H1 (cell line): ENCODE data around the gene CCDC102A.

Experiments
- CHD2 ChIP-seq: IDR thresholded peaks from 2 replicates; pipeline ENCODE4 v1.6.1; 2012; ENCODE audit warnings: low read length, improper control_type of control experiment
- EGR1 ChIP-seq: IDR thresholded peaks from 2 replicates; pipeline ENCODE4 v1.6.1; 2011; ENCODE audit warnings: low read depth, low read length, borderline replicate concordance
- EZH2 ChIP-seq: fragments of 200-600 bp; sonication (generic); IDR thresholded peaks from 2 replicates; pipeline ENCODE4 v1.7.1; 2012; ENCODE audit warnings: low read depth, mild to moderate bottlenecking, moderate library complexity, low read length, inconsistent platforms; ENCODE audit not compliant: severe bottlenecking
- GABPA ChIP-seq: IDR thresholded peaks from 2 replicates; pipeline ENCODE4 v1.6.1; 2011; ENCODE audit warnings: mild to moderate bottlenecking, low read length, moderate library complexity, borderline replicate concordance; ENCODE audit not compliant: insufficient read depth
- KDM1A ChIP-seq: fragments of 200-600, 300-600 bp; sonication (generic); IDR thresholded peaks from 2 replicates; pipeline ENCODE4 v1.7.1; 2016; ENCODE audit warnings: mild to moderate bottlenecking, low read length, borderline replicate concordance
- POLR2A ChIP-seq, 2 experiments: IDR thresholded peaks; 1 replicate in 1 of 2; 2 replicates in 1 of 2; pipeline ENCODE4 v1.6.1; 2011; ENCODE audit warnings: low read depth in 2 of 2, low read length in 2 of 2, mild to moderate bottlenecking in 2 of 2; ENCODE audit errors: control extremely low read depth in 1 of 2
- POLR2AphosphoS5 ChIP-seq: IDR thresholded peaks from 2 replicates; pipeline ENCODE4 v1.6.1; 2011; ENCODE audit warnings: low read depth, low read length
- SP1 ChIP-seq: IDR thresholded peaks from 2 replicates; pipeline ENCODE4 v1.6.1; 2011; ENCODE audit warnings: low read depth, low read length
- YY1 ChIP-seq: IDR thresholded peaks from 2 replicates; pipeline ENCODE4 v1.6.1; 2011; ENCODE audit warnings: low read depth, mild to moderate bottlenecking, low read length
- TF ChIP-seq, protein P1 (sequence below), 3 experiments: IDR thresholded peaks; 1 replicate in 2 of 3; 2 replicates in 1 of 3; pipeline versions ENCODE4 v1.5.1 to v1.6.1; 2011; ENCODE audit warnings: low read length in 3 of 3, mild to moderate bottlenecking in 3 of 3, inconsistent platforms in 2 of 3, low read depth in 1 of 3, moderate library complexity in 1 of 3; ENCODE audit not compliant: insufficient read depth in 1 of 3; ENCODE audit errors: control extremely low read depth in 1 of 3
- TF ChIP-seq, protein P2 (sequence below): IDR thresholded peaks from 2 replicates; pipeline ENCODE4 v1.6.1; 2012; ENCODE audit warnings: inconsistent platforms

DNA sequence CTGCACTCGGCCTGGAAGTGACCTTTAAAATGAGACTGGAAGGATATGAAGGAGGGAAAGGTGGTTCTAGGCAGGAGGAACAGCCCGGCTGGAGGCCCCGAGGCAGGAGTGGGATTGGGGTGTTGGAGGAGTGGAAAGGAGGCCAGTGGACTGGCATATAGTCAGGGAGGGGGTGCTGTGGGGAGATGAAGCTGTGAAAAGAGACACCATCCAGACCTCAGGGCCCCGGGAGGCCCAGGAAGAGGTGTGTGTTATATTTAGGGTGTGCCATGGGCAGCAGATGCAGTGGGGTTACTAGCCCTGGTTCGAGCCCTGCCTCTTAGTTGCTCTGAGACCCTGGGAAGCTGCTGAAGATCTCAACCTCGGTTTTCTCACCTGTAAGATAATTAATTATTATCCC is 31.2 kb downstream of the CCDC102A start:
- TF ChIP-seq, protein P1, sequence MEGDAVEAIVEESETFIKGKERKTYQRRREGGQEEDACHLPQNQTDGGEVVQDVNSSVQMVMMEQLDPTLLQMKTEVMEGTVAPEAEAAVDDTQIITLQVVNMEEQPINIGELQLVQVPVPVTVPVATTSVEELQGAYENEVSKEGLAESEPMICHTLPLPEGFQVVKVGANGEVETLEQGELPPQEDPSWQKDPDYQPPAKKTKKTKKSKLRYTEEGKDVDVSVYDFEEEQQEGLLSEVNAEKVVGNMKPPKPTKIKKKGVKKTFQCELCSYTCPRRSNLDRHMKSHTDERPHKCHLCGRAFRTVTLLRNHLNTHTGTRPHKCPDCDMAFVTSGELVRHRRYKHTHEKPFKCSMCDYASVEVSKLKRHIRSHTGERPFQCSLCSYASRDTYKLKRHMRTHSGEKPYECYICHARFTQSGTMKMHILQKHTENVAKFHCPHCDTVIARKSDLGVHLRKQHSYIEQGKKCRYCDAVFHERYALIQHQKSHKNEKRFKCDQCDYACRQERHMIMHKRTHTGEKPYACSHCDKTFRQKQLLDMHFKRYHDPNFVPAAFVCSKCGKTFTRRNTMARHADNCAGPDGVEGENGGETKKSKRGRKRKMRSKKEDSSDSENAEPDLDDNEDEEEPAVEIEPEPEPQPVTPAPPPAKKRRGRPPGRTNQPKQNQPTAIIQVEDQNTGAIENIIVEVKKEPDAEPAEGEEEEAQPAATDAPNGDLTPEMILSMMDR (IDR thresholded peaks at IDR 0.05; ENCODE audit: control extremely low read depth in 1 of 3, insufficient read depth in 1 of 3, low read depth in 1 of 3, low read length in 3 of 3) = no peak
- TF ChIP-seq EGR1 (no peak), POLR2AphosphoS5 (no peak), YY1 (no peak), CHD2 (no peak), EZH2 (no peak), POLR2A (IDR thresholded peaks at IDR 0.05; ENCODE audit: control extremely low read depth in 1 of 2, low read depth in 2 of 2, low read length in 2 of 2) (no peak), SP1 (no peak), KDM1A (no peak), GABPA (no peak)
- TF ChIP-seq, protein P2, sequence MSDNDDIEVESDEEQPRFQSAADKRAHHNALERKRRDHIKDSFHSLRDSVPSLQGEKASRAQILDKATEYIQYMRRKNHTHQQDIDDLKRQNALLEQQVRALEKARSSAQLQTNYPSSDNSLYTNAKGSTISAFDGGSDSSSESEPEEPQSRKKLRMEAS = no peak
